CD4-positive, CD25-positive, alpha-beta regulatory T cell (primary cell): ENCODE data around the gene JARID2. TPM values are rescaled to one million over a fixed set of nuclear protein-coding genes. Genes with fewer than 3 reads are reported as not detected.

Experiments used
- ATAC-seq, 2 donors: fragments of 150-1000 bp; cut with Tn5 transposase; one replicate each; pipeline ENCODE4 v1.10.0; 2021; ENCODE audit warnings: low read depth in 2 of 2, moderate number of reproducible peaks in 2 of 2, moderate library complexity in 1 of 2
- DNase-seq, 3 donors: peaks; one replicate each; pipeline versions ENCODE4 v3.0.0 to v3.0.0-alpha.2; 2012 to 2022; ENCODE audit warnings: mixed read lengths in 1 of 3
- H3K27ac ChIP-seq: one replicate; pipeline ENCODE4 v1.7.0; 2013; ENCODE audit warnings: mild to moderate bottlenecking, low read length; ENCODE audit not compliant: insufficient read depth, poor library complexity, severe bottlenecking
- H3K27me3 ChIP-seq: one replicate; pipeline ENCODE4 v1.7.0; 2013; ENCODE audit warnings: low read length; ENCODE audit not compliant: control insufficient read depth, insufficient read depth
- H3K36me3 ChIP-seq: one replicate; pipeline ENCODE4 v1.7.0; 2013; ENCODE audit warnings: mild to moderate bottlenecking, low read length, moderate library complexity; ENCODE audit not compliant: control insufficient read depth, insufficient read depth
- H3K4me1 ChIP-seq: 2 replicates; pipeline ENCODE4 v1.7.0; 2013; ENCODE audit warnings: mild to moderate bottlenecking, low read length; ENCODE audit not compliant: insufficient read depth, control insufficient read depth, poor library complexity, severe bottlenecking
- H3K4me3 ChIP-seq: one replicate; pipeline ENCODE4 v1.7.0; 2013; ENCODE audit warnings: low read depth, mild to moderate bottlenecking, low read length, moderate library complexity
- H3K9me3 ChIP-seq, 2 experiments: 1 replicate in 1 of 2; 2 replicates in 1 of 2; pipeline ENCODE4 v1.7.0; 2013; ENCODE audit warnings: low read length in 2 of 2, mild to moderate bottlenecking in 1 of 2, moderate library complexity in 1 of 2; ENCODE audit not compliant: control insufficient read depth in 2 of 2
- H3K27ac Mint-ChIP-seq, 3 donors: one replicate each; pipeline ENCODE4 v1.8.0; 2020 to 2022; ENCODE audit warnings: mild to moderate bottlenecking in 3 of 3, mixed read lengths in 3 of 3, moderate library complexity in 2 of 3
- H3K27me3 Mint-ChIP-seq: one replicate; pipeline ENCODE4 v1.8.0; 2022; ENCODE audit warnings: mild to moderate bottlenecking, mixed read lengths
- H3K36me3 Mint-ChIP-seq: one replicate; pipeline ENCODE4 v1.8.0; 2020; ENCODE audit warnings: mixed read lengths
- H3K4me1 Mint-ChIP-seq, 4 donors: one replicate each; pipeline ENCODE4 v1.8.0; 2020 to 2022; ENCODE audit warnings: mixed read lengths in 4 of 4, mild to moderate bottlenecking in 1 of 4
- H3K4me3 Mint-ChIP-seq, 4 donors: one replicate each; pipeline ENCODE4 v1.8.0; 2020 to 2022; ENCODE audit warnings: mild to moderate bottlenecking in 4 of 4, mixed read lengths in 4 of 4, moderate library complexity in 3 of 4
- H3K9me3 Mint-ChIP-seq, 7 donors: one replicate each; pipeline ENCODE4 v1.8.0; 2020 to 2022; ENCODE audit warnings: mixed read lengths in 7 of 7, mild to moderate bottlenecking in 3 of 7, moderate library complexity in 2 of 7
- polyA plus RNA-seq, 4 donors: library from polyadenylated mRNA; unstranded; fragments of 300-500 nt; fragmentation: Illumina TruSeq; gene quantifications; one replicate each; pipeline ENCODE4 v1.2.3, GENCODE V29; 2021
- total RNA-seq: library from RNA; stranded (reverse); gene quantifications from one replicate; pipeline ENCODE4 v1.2.3, GENCODE V29; 2022

JARID2 gene
- total and polyA plus RNA-seq, 5 donors from 2014 or later: 4.1 to 26.1 (median 5.6) TPM

GRCh38 chr6:15365273-15365687 lies 119.4 kb downstream of the JARID2 start:
- H3K36me3 Mint-ChIP-seq: peaks cover 8% of the 10 kb centered on the region
- peaks cover 17 to 43% (median 30%) of the 10 kb centered on the region in 4 donors for H3K4me1 Mint-ChIP-seq
- peak overlapping the region in 2 of 4 donors; percentile 59 to 60 for H3K4me3 Mint-ChIP-seq
- peak overlapping the region in 2 of 3 donors; percentile 38 to 52 for H3K27ac Mint-ChIP-seq
- no peaks in the 10 kb centered on the region for H3K9me3 Mint-ChIP-seq
- ATAC-seq: peak; percentile 62 to 69
- no peaks in the 10 kb centered on the region for H3K27me3 Mint-ChIP-seq
- no peaks in the 10 kb centered on the region for H3K36me3 ChIP-seq
- no peak overlapping the region for H3K4me3 ChIP-seq
- no peaks in the 10 kb centered on the region for H3K27me3 ChIP-seq
- peak in 2 of 3 donors; percentile 43 to 66 for DNase-seq
- H3K4me1 ChIP-seq: peaks cover 12% of the 10 kb centered on the region
- H3K27ac ChIP-seq: no peak overlapping the region
- no peaks in the 10 kb centered on the region for H3K9me3 ChIP-seq

GRCh38 chr6:15366003-15366535 lies 120.2 kb downstream of the JARID2 start:
- H3K27me3 Mint-ChIP-seq: no peaks in the 10 kb centered on the region
- ATAC-seq (no peak), DNase-seq (no peak)
- H3K36me3 ChIP-seq: no peaks in the 10 kb centered on the region
- H3K9me3 Mint-ChIP-seq: no peaks in the 10 kb centered on the region
- no peak overlapping the region for H3K4me3 ChIP-seq
- peaks cover 17 to 48% (median 33%) of the 10 kb centered on the region in 4 donors for H3K4me1 Mint-ChIP-seq
- H3K27ac Mint-ChIP-seq: no peak overlapping the region
- no peak overlapping the region for H3K27ac ChIP-seq
- H3K36me3 Mint-ChIP-seq: peaks cover 8% of the 10 kb centered on the region
- no peak overlapping the region for H3K4me3 Mint-ChIP-seq
- H3K9me3 ChIP-seq: no peaks in the 10 kb centered on the region
- peaks cover 12% of the 10 kb centered on the region for H3K4me1 ChIP-seq
- H3K27me3 ChIP-seq: no peaks in the 10 kb centered on the region

GRCh38 chr6:15366879-15367278 lies 121.0 kb downstream of the JARID2 start:
- no peak overlapping the region for H3K27ac ChIP-seq
- no peaks in the 10 kb centered on the region for H3K36me3 ChIP-seq
- Mint-ChIP-seq H3K27me3 (no peaks in the 10 kb centered on the region), H3K27ac (no peak overlapping the region), H3K36me3 (peaks cover 8% of the 10 kb centered on the region), H3K9me3 (no peaks in the 10 kb centered on the region), H3K4me1 (peaks cover 17 to 56% (median 37%) of the 10 kb centered on the region in 4 donors), H3K4me3 (no peak overlapping the region)
- ATAC-seq (no peak), DNase-seq (no peak)
- no peaks in the 10 kb centered on the region for H3K9me3 ChIP-seq
- H3K4me1 ChIP-seq: peaks cover 12% of the 10 kb centered on the region
- H3K27me3 ChIP-seq: no peaks in the 10 kb centered on the region
- H3K4me3 ChIP-seq: no peak overlapping the region

- Mint-ChIP-seq H3K27ac (no peak overlapping the region), H3K36me3 (peaks cover 8% of the 10 kb centered on the region), H3K4me3 (no peak overlapping the region), H3K4me1 (peaks cover 17 to 57% (median 37%) of the 10 kb centered on the region in 4 donors), H3K27me3 (no peaks in the 10 kb centered on the region), H3K9me3 (no peaks in the 10 kb centered on the region)
- H3K4me1 ChIP-seq: peaks cover 12% of the 10 kb centered on the region
- H3K9me3 ChIP-seq: no peaks in the 10 kb centered on the region
- ATAC-seq (no peak), DNase-seq (no peak)
- no peaks in the 10 kb centered on the region for H3K36me3 ChIP-seq
- no peaks in the 10 kb centered on the region for H3K27me3 ChIP-seq
- H3K4me3 ChIP-seq: no peak overlapping the region
- H3K27ac ChIP-seq: no peak overlapping the region
Measured at GRCh38 chr6:15368186-15368585, 122.3 kb downstream of the JARID2 start.

GRCh38 chr6:15368873-15369272 lies 123.0 kb downstream of the JARID2 start:
- H3K4me3 ChIP-seq: no peak overlapping the region
- no peak overlapping the region for H3K27ac Mint-ChIP-seq
- H3K36me3 Mint-ChIP-seq: peaks cover 8% of the 10 kb centered on the region
- H3K27me3 Mint-ChIP-seq: no peaks in the 10 kb centered on the region
- no peaks in the 10 kb centered on the region for H3K27me3 ChIP-seq
- peaks cover 12% of the 10 kb centered on the region for H3K4me1 ChIP-seq
- DNase-seq: no peak
- H3K9me3 Mint-ChIP-seq: no peaks in the 10 kb centered on the region
- H3K27ac ChIP-seq: no peak overlapping the region
- H3K9me3 ChIP-seq: no peaks in the 10 kb centered on the region
- H3K4me1 Mint-ChIP-seq: peaks cover 17 to 57% (median 37%) of the 10 kb centered on the region in 4 donors
- no peak for ATAC-seq
- no peak overlapping the region for H3K4me3 Mint-ChIP-seq
- no peaks in the 10 kb centered on the region for H3K36me3 ChIP-seq

- no peaks in the 10 kb centered on the region for H3K27me3 ChIP-seq
- no peaks in the 10 kb centered on the region for H3K27me3 Mint-ChIP-seq
- DNase-seq (no peak), ATAC-seq (no peak)
- peak overlapping the region in 1 of 3 donors; percentile 29 for H3K27ac Mint-ChIP-seq
- no peak overlapping the region for H3K27ac ChIP-seq
- H3K9me3 ChIP-seq: no peaks in the 10 kb centered on the region
- H3K9me3 Mint-ChIP-seq: no peaks in the 10 kb centered on the region
- no peak overlapping the region for H3K4me3 ChIP-seq
- H3K4me1 Mint-ChIP-seq: peaks cover 12 to 57% (median 35%) of the 10 kb centered on the region in 4 donors
- peaks cover 9% of the 10 kb centered on the region for H3K4me1 ChIP-seq
- peak overlapping the region in 1 of 4 donors; percentile 7 for H3K4me3 Mint-ChIP-seq
- H3K36me3 Mint-ChIP-seq: peaks cover 8% of the 10 kb centered on the region
- H3K36me3 ChIP-seq: peaks cover 7% of the 10 kb centered on the region
Measured at GRCh38 chr6:15369838-15370237, 124.0 kb downstream of the JARID2 start.

GRCh38 chr6:15370733-15371671 lies 125.1 kb downstream of the JARID2 start:
- ATAC-seq (no peak), DNase-seq (no peak)
- Histone ChIP-seq H3K27ac (no peak overlapping the region), H3K36me3 (peaks cover 10% of the 10 kb centered on the region), H3K4me3 (no peak overlapping the region), H3K4me1 (peaks cover 9% of the 10 kb centered on the region), H3K9me3 (no peaks in the 10 kb centered on the region), H3K27me3 (no peaks in the 10 kb centered on the region)
- no peaks in the 10 kb centered on the region for H3K27me3 Mint-ChIP-seq
- peaks cover 17 to 55% (median 32%) of the 10 kb centered on the region in 4 donors for H3K4me1 Mint-ChIP-seq
- peaks cover 14% of the 10 kb centered on the region for H3K36me3 Mint-ChIP-seq
- H3K4me3 Mint-ChIP-seq: no peak overlapping the region
- H3K9me3 Mint-ChIP-seq: no peaks in the 10 kb centered on the region
- peak overlapping the region in 1 of 3 donors; percentile 9 for H3K27ac Mint-ChIP-seq
